Large intestine (tissue), 12 donors: ENCODE data around the gene YY1. TPM values are rescaled to one million over a fixed set of nuclear protein-coding genes. Genes with fewer than 3 reads are reported as not detected.
A peak's percentile ranks its signal among the peaks of the same experiment; 100 is the strongest.

ENCODE experiments used
- DNase-seq, 2 donors: peaks; one replicate each; pipeline versions ENCODE4 v3.0.0 to v3.0.0-alpha.2; 2013
- H3K27ac ChIP-seq: one replicate; pipeline ENCODE4 v1.5.1; 2013; ENCODE audit warnings: low read length
- H3K27me3 ChIP-seq: 2 replicates; pipeline ENCODE4 v1.6.1; 2013; ENCODE audit warnings: low read length; ENCODE audit not compliant: control insufficient read depth, insufficient read depth
- H3K36me3 ChIP-seq: 2 replicates; pipeline ENCODE4 v1.6.1; 2013; ENCODE audit warnings: low read length; ENCODE audit not compliant: control insufficient read depth, insufficient read depth
- H3K4me1 ChIP-seq: one replicate; pipeline ENCODE4 v1.6.1; 2013; ENCODE audit warnings: low read length; ENCODE audit not compliant: control insufficient read depth, insufficient read depth
- H3K4me3 ChIP-seq: one replicate; pipeline ENCODE4 v1.5.1; 2013; ENCODE audit warnings: low read length
- H3K9me3 ChIP-seq: one replicate; pipeline ENCODE4 v1.6.1; 2013; ENCODE audit warnings: mild to moderate bottlenecking, low read depth, low read length, moderate library complexity; ENCODE audit not compliant: control insufficient read depth
- WGBS: methylation state at CpG from one replicate; pipeline ENCODE4 v1.1.5; 2013; ENCODE audit warnings: low lambda C conversion rate; ENCODE audit not compliant: insufficient coverage; 5-methylcytosine and 5-hydroxymethylcytosine counted together
- long read RNA-seq, 11 donors: transcript quantifications; one replicate each; lab custom pipeline, GENCODE V29; 2026
- polyA plus RNA-seq: library from polyadenylated mRNA; unstranded; fragments of 120-200 nt; gene quantifications from one replicate; pipeline ENCODE4 v1.2.1, GENCODE V29; 2013

Gene YY1
- polyA plus RNA-seq: 74.3 TPM
- long read RNA-seq, donor 1, full-length matches to known transcripts: 51 of 56 reads
- long read RNA-seq, donor 1, partial matches to known transcripts: 5 of 56 reads
- long read RNA-seq, donor 1, other reads (novel, unspliced or antisense): 0 of 56 reads
- long read RNA-seq, donor 2, full-length matches to known transcripts: 85 of 129 reads
- long read RNA-seq, donor 2, partial matches to known transcripts: 44 of 129 reads
- long read RNA-seq, donor 2, other reads (novel, unspliced or antisense): 0 of 129 reads
- long read RNA-seq, donor 3: 0 reads
- long read RNA-seq, donor 4, full-length matches to known transcripts: 15 of 15 reads
- long read RNA-seq, donor 4, partial matches to known transcripts: 0 of 15 reads
- long read RNA-seq, donor 4, other reads (novel, unspliced or antisense): 0 of 15 reads
- long read RNA-seq, donor 5, full-length matches to known transcripts: 41 of 41 reads
- long read RNA-seq, donor 5, partial matches to known transcripts: 0 of 41 reads
- long read RNA-seq, donor 5, other reads (novel, unspliced or antisense): 0 of 41 reads
- long read RNA-seq, donor 6, full-length matches to known transcripts: 122 of 170 reads
- long read RNA-seq, donor 6, partial matches to known transcripts: 48 of 170 reads
- long read RNA-seq, donor 6, other reads (novel, unspliced or antisense): 0 of 170 reads
- long read RNA-seq, donor 7, full-length matches to known transcripts: 45 of 45 reads
- long read RNA-seq, donor 7, partial matches to known transcripts: 0 of 45 reads
- long read RNA-seq, donor 7, other reads (novel, unspliced or antisense): 0 of 45 reads
- long read RNA-seq, donor 8, full-length matches to known transcripts: 92 of 107 reads
- long read RNA-seq, donor 8, partial matches to known transcripts: 15 of 107 reads
- long read RNA-seq, donor 8, other reads (novel, unspliced or antisense): 0 of 107 reads
- long read RNA-seq, donor 9, full-length matches to known transcripts: 71 of 77 reads
- long read RNA-seq, donor 9, partial matches to known transcripts: 6 of 77 reads
- long read RNA-seq, donor 9, other reads (novel, unspliced or antisense): 0 of 77 reads
- long read RNA-seq, donor 10, full-length matches to known transcripts: 67 of 80 reads
- long read RNA-seq, donor 10, partial matches to known transcripts: 13 of 80 reads
- long read RNA-seq, donor 10, other reads (novel, unspliced or antisense): 0 of 80 reads
- long read RNA-seq, donor 11, full-length matches to known transcripts: 57 of 67 reads
- long read RNA-seq, donor 11, partial matches to known transcripts: 10 of 67 reads
- long read RNA-seq, donor 11, other reads (novel, unspliced or antisense): 0 of 67 reads

DNA sequence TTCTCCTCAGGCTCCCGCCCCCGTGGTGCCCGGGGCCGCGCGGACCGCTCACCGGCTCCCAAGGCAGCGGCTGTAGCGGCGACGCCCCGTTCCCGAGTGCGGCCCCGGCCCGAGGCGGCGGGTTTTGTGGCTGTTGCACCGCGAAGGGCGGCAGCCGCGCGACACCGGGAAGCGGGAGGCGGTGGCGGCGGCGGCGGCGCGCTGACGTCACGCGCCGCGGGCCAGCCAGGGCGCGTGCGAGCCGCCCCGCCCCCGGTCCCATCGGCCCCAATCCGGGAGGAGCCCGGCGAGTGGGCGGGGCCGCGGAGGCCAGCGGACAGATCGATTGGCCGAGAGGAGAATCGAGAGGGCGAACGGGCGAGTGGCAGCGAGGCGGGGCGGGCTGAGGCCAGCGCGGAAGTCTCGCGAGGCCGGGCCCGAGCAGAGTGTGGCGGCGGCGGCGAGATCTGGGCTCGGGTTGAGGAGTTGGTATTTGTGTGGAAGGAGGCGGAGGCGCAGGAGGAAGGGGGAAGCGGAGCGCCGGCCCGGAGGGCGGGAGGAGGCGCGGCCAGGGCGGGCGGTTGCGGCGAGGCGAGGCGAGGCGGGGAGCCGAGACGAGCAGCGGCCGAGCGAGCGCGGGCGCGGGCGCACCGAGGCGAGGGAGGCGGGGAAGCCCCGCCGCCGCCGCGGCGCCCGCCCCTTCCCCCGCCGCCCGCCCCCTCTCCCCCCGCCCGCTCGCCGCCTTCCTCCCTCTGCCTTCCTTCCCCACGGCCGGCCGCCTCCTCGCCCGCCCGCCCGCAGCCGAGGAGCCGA is at the start of gene YY1:
Gene YY1, plus strand, starts transcription at position 726 of the 792 bp plus-strand sequence. CDS start 101 bp downstream, outside the sequence.
- H3K4me1 ChIP-seq: peaks cover 8% of the 10 kb centered on the region
- peaks cover 7% of the 10 kb centered on the region for H3K36me3 ChIP-seq
- peak within 1 kb of the TSS; percentile 92 for H3K4me3 ChIP-seq
- peak; percentile 98 to 99 for DNase-seq
- no peaks in the 10 kb centered on the region for H3K9me3 ChIP-seq
- no peaks in the 10 kb centered on the region for H3K27me3 ChIP-seq
- WGBS: no CpG with 5 or more reads among the region's 125 CpGs
- peak within 1 kb of the TSS; percentile 82 for H3K27ac ChIP-seq

DNA sequence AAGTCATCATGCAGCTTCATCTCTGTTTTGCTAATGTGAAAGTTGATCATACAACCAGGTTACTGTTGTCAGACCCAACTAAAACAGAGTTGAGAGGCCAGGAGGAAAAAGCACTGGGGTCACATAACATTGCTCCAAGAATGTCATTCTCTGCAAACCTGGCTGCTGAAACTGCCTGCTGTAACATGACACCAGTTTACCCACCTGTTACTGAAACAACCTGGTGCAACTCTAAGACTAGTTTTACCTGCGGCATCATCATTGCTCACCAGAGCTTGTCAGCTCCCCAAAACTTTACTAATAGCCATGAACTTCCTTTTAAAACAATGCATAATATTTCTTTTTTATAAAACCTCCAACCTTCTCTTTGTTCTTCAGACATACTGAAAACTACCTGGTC is 48.8 kb upstream of the YY1 start:
- no peaks in the 10 kb centered on the region for H3K27me3 ChIP-seq
- H3K36me3 ChIP-seq: no peaks in the 10 kb centered on the region
- H3K4me1 ChIP-seq: peaks cover 34% of the 10 kb centered on the region
- no peak overlapping the region for H3K4me3 ChIP-seq
- no peaks in the 10 kb centered on the region for H3K9me3 ChIP-seq
- no peak for DNase-seq
- H3K27ac ChIP-seq: no peak overlapping the region
- 78% methylated on average over 1 of the region's 1 CpG for WGBS

DNA sequence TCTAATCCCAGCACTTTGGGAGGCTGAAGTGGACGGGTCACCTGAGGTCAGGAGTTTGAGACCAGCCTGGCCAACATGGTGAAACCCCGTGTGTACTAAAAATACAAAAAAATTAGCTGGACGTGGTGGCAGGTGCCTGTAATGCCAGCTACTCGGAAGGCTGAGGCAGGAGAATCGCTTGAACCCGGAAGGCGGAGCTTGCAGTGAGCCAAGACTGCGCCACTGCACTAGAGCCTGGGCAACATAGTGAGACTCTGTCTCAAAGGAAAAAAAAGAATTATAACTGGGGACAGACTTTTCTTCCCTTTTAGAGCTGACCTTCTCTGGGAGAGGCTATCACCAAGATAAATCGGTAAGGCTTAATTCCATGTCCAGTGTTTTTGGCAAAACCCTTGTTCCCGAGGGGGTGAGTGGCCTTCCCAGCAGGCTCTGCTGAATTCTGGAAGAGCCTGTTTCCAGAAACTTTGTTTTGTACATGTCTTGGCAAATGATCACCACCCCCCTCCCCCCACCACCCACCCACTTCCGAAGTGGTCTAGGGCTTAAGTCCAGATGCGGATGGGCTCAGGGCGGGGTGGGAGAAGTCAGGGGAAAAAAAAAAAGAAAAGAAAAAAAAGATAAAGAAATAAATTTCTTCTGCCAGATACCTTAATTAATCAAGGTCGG is 47.2 kb upstream of the YY1 start:
- H3K9me3 ChIP-seq: no peaks in the 10 kb centered on the region
- peaks cover 34% of the 10 kb centered on the region for H3K4me1 ChIP-seq
- no peak overlapping the region for H3K4me3 ChIP-seq
- 80% methylated on average over 1 of the region's 14 CpGs for WGBS
- no peaks in the 10 kb centered on the region for H3K36me3 ChIP-seq
- no peaks in the 10 kb centered on the region for H3K27me3 ChIP-seq
- no peak overlapping the region for H3K27ac ChIP-seq
- no peak for DNase-seq

DNA sequence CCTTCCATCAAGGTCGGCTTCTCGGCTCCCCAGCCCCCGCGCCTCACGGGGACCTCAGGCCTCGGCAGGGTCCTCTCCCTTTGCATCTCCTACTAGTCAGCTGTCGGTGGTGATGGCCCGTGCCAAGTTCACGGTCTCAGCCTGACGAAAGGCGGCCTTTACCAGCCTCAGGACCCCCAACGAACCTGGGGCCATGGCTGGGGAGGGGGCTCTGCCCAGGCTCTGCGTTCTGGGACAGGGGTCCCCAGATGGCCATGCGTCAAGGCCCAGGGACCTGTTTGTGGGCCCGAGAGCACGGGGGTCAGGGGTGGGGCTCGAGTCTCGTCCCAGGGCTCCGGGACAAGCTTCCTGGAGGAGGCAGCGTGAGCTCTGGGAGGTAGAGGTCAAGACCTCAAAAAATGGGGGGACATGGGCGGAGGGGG is 46.7 kb upstream of the YY1 start:
- H3K4me3 ChIP-seq: peak overlapping the region; percentile 51

DNA sequence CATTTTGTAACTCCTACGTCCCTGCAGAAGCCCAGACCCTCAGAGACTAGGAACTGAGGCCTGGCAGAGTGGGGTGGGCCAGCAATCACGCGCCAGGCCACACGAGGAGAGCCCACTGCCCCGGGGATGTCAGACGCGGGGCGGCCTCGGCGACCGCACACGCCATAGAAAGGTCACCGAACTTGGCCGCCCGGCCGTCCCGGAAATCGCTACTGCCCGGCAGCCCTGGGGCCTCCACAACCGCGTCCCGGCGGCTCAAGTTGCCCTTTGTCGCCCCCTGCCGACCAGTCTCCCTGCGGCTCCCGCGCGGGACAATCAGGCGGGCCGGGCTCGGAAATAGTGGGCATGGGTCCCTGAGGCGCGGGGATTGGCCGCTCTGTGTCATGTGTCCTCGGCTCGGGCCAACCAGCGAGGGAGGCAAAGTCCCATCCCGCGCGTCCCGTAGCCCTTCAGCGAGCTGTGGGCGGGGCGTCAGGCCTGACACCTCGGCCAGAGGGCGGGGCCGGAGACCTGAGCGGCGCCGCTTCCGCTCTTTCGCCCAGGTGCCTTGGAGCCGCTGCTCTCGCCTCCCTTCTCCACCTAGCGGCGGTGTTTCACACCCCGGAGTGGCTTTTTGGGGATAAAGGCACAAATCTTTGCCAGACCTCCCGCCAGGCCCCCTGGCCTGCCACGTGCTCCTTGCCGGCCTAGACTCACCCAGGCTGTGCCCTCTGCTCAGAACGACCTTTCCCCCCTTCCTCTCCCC is 46.1 kb upstream of the YY1 start:
- no CpG with 5 or more reads among the region's 62 CpGs for WGBS
- peak; percentile 99 to 100 for DNase-seq
- peaks cover 27% of the 10 kb centered on the region for H3K4me1 ChIP-seq
- H3K9me3 ChIP-seq: no peaks in the 10 kb centered on the region
- H3K27me3 ChIP-seq: no peaks in the 10 kb centered on the region
- peak overlapping the region; percentile 51 for H3K4me3 ChIP-seq
- no peaks in the 10 kb centered on the region for H3K36me3 ChIP-seq
- H3K27ac ChIP-seq: peak overlapping the region; percentile 80

More for the DNA sequence above, 46.7 kb upstream of the YY1 start:
- Histone ChIP-seq H3K27ac (peak overlapping the region; percentile 80), H3K27me3 (no peaks in the 10 kb centered on the region), H3K9me3 (no peaks in the 10 kb centered on the region), H3K36me3 (no peaks in the 10 kb centered on the region), H3K4me1 (peaks cover 33% of the 10 kb centered on the region)
- no CpG with 5 or more reads among the region's 21 CpGs for WGBS
- no peak for DNase-seq

DNA sequence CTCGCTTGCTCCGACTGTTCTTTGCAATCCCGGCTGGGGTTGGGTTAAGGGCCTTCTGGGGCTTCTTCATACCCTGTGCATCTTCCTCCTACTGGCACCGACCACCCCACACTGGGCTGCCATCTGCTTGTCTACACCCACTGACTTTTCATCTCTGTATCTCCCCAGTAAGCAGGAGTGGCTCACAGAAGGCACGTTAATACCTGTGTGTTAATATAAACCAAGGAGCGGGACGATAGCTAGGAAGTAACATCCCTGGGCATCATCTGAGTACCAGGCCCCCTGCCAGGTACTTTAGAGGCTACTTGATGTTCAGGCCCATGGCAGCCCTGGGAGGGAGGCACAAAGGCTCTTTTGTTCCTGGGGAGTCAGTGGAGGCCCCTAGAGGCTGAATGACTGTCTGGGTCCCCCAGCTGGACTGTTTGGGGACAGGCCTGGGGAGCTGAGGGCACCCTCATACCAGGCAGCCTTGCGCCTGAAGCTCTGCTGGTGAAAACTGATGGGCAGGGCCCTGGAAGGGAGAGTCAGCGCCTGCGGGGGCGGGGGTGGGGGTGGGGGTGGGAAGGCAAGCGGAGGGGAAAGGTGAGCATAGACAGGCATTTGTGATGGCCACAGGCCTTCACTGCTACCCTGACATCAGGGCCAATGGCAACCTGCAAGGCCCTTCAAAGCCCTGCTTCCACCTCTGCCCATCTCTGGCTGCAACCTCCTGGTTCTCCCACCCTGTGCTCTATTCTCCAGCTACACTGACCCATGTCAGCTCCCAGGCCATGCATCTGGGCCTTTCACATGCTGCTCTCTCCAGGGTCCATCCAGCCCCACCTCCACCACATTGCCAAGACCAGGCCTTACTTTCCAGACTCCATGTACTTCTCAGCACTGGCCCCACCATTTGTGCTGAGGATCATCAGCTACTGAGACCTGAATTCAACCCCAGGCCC is 45.3 kb upstream of the YY1 start:
- Histone ChIP-seq H3K27me3 (no peaks in the 10 kb centered on the region), H3K4me3 (peak overlapping the region; percentile 45), H3K36me3 (no peaks in the 10 kb centered on the region), H3K27ac (peak overlapping the region; percentile 76), H3K9me3 (no peaks in the 10 kb centered on the region), H3K4me1 (peaks cover 20% of the 10 kb centered on the region)
- DNase-seq: peak in 1 of 2 donors; percentile 36
- no CpG with 5 or more reads among the region's 12 CpGs for WGBS

DNA sequence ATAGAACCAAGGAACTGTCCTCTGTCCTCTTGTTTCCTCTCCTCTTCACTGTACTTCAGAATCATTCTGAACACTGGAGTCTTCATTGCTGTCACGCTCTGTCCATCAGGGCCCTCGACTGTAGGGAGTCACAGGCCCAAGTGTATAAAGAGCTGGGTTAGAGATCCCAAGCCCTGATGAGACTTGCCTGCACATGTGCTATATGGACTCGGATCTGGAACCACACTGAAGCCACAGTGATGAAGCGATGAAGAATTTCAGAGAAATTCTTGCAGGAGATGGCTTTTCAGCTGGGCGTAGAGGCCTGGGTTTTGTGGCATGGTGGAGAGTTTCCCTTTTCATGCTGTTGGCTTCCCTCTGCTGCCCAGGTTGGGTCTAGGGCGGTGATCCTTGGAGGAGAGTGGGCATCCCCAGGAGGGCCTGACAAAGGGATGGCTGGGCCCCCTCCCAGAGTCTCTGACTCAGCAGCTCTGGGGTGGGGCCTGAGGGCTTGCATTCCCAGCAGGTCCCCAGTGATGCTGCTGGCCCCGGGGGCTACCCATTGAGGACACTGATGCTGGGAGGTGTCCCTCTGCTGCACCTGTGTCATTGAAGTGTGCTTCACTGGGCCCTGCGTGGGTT is 39.6 kb upstream of the YY1 start:
- no CpG with 5 or more reads among the region's 8 CpGs for WGBS
- no peaks in the 10 kb centered on the region for H3K9me3 ChIP-seq

DNA sequence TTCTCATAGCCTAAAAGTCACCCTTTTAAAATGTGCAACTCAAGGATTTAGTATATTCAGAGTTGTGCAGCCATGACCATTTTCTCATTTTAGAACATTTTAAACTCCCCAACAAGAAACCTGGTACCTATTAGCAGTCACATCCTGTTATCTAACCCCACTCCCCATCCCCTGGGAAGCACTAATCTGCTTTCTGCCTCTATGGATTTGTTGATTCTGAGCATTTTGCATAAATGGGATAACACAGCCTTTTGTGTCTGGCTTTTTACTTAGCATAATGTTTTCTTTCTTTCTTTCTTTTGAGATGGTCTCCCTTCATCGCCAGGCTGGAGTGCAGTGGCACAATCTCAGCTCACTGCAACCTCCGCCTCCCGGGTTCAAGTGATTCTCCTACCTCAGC is 38.6 kb upstream of the YY1 start:
- H3K27ac ChIP-seq: no peak overlapping the region
- H3K9me3 ChIP-seq: no peaks in the 10 kb centered on the region
- H3K27me3 ChIP-seq: no peaks in the 10 kb centered on the region
- no peak overlapping the region for H3K4me3 ChIP-seq
- DNase-seq: no peak
- WGBS: 83% methylated on average over 1 of the region's 3 CpGs
- H3K36me3 ChIP-seq: no peaks in the 10 kb centered on the region
- H3K4me1 ChIP-seq: peaks cover 14% of the 10 kb centered on the region

More for the DNA sequence above, 39.6 kb upstream of the YY1 start:
- Histone ChIP-seq H3K27ac (no peak overlapping the region), H3K27me3 (no peaks in the 10 kb centered on the region), H3K4me1 (peaks cover 7% of the 10 kb centered on the region), H3K4me3 (no peak overlapping the region), H3K36me3 (no peaks in the 10 kb centered on the region)
- no peak for DNase-seq
